AG09309 (cell line): ENCODE data around the gene CTNNBL1.

Source experiments
- DNase-seq: peaks from one replicate; pipeline ENCODE4 v3.0.0-alpha.2; 2010; ENCODE audit warnings: low read depth
- H3K4me3 ChIP-seq: 2 replicates; pipeline ENCODE4 v1.5.1; 2011; ENCODE audit warnings: mild to moderate bottlenecking, low read depth, low read length, moderate library complexity; ENCODE audit not compliant: control insufficient read depth
- CTCF ChIP-seq: IDR thresholded peaks from 2 replicates; pipeline ENCODE4 v1.5.1; 2011; ENCODE audit warnings: mild to moderate bottlenecking, low read depth, low read length, inconsistent platforms; ENCODE audit not compliant: insufficient read depth, control insufficient read depth; ENCODE audit errors: missing control alignments

Gene CTNNBL1

GRCh38 chr20:37669062-37669772, 24.6 kb upstream of the CTNNBL1 start:
- no peak for TF ChIP-seq CTCF
- no peak overlapping the region for H3K4me3 ChIP-seq
- DNase-seq: no peak

GRCh38 chr20:37669773-37670236, 24.0 kb upstream of the CTNNBL1 start:
- no peak for TF ChIP-seq CTCF
- H3K4me3 ChIP-seq: no peak overlapping the region; the same call in 1 of the 2 replicates
- DNase-seq: no peak

GRCh38 chr20:37670351-37670791, 23.5 kb upstream of the CTNNBL1 start:
- no peak for TF ChIP-seq CTCF
- no peak for DNase-seq
- H3K4me3 ChIP-seq: peak overlapping the region; percentile 12

GRCh38 chr20:37672143-37672542, 21.7 kb upstream of the CTNNBL1 start:
- DNase-seq: no peak
- TF ChIP-seq CTCF: no peak
- no peak overlapping the region for H3K4me3 ChIP-seq

- H3K4me3 ChIP-seq: no peak overlapping the region
- DNase-seq: no peak
- TF ChIP-seq CTCF: no peak
Observed at GRCh38 chr20:37673444-37673843, 20.4 kb upstream of the CTNNBL1 start.

GRCh38 chr20:37676440-37676839, 17.4 kb upstream of the CTNNBL1 start:
- no peak for DNase-seq
- no peak for TF ChIP-seq CTCF
- H3K4me3 ChIP-seq: no peak overlapping the region
